HepG2 (cell line): Measurements from ENCODE around the gene YTHDF1. TPM values are rescaled to one million over a fixed set of nuclear protein-coding genes. Genes with fewer than 3 reads are reported as not detected.

Experiments
- ATAC-seq: fragments of 200-7000 bp; cut with Tn5 transposase; 3 replicates; pipeline ENCODE4 v1.9.1; 2020; ENCODE audit warnings: mild to moderate bottlenecking, moderate library complexity
- BruUV-seq: library from RNA; stranded (reverse); fragments of 400-500 nt; replicated peaks from 2 replicates; lab custom pipeline; 2021; lab: Mats Ljungman, UMichigan
- CTCF ChIA-PET: fragments of 300-600 bp; formaldehyde crosslinking; extraction: SDS; loops from one replicate; lab custom pipeline; 2021; ENCODE audit warnings: low total read pairs, inconsistent platforms, low intra/inter-chr PET ratio; lab: Yijun Ruan, JAX
- POLR2A ChIA-PET: fragments of 350-600 bp; sonication (Branson Sonifier 250); formaldehyde crosslinking; loops from one replicate; lab custom pipeline; 2020; ENCODE audit warnings: antibody characterized with exemption, inconsistent platforms; lab: Yijun Ruan, JAX
- DNase-seq: peaks from one replicate; pipeline ENCODE4 v3.0.0-alpha.2; 2015; ENCODE audit warnings: low spot score
- FAIRE-seq: peaks from 3 replicates; lab custom pipeline; 2011; peaks lifted over from hg19 to GRCh38; lab: Jason Lieb, UNC
- H2AFZ ChIP-seq: one replicate; pipeline ENCODE4 v1.6.1; 2011; ENCODE audit warnings: low read length, inconsistent platforms
- H3K27ac ChIP-seq: fragments of 300-600 bp; 3 replicates; pipeline ENCODE4 v1.8.0; 2011; ENCODE audit warnings: mixed run types, mild to moderate bottlenecking, mixed read lengths, low read length, inconsistent platforms; ENCODE audit not compliant: insufficient read depth; ENCODE audit errors: extremely low read length
- H3K27me3 ChIP-seq, 2 experiments: fragments of 200-600 bp in 1 of 2; 2 replicates in 1 of 2; 3 replicates in 1 of 2; pipeline versions ENCODE4 v1.6.0 to v1.8.0; 2011; ENCODE audit warnings: low read length in 2 of 2, mild to moderate bottlenecking in 2 of 2, moderate library complexity in 2 of 2, inconsistent platforms in 1 of 2; ENCODE audit not compliant: insufficient read depth in 2 of 2, control insufficient read depth in 1 of 2
- H3K36me3 ChIP-seq, 2 experiments: fragments of 200-600 bp in 1 of 2; replicated peaks in 1 of 2; 2 replicates in 1 of 2; 3 replicates in 1 of 2; pipeline versions ENCODE4 v1.5.1 to v1.8.0; 2011; ENCODE audit warnings: low read length in 2 of 2, inconsistent platforms in 1 of 2; ENCODE audit not compliant: insufficient read depth in 2 of 2, control insufficient read depth in 1 of 2
- H3K4me1 ChIP-seq: 2 replicates; pipeline ENCODE4 v1.5.1; 2012; ENCODE audit warnings: low read length, inconsistent platforms; ENCODE audit not compliant: insufficient read depth
- H3K4me2 ChIP-seq: 2 replicates; pipeline ENCODE4 v1.6.0; 2011; ENCODE audit warnings: low read depth, low read length, inconsistent platforms
- H3K4me3 ChIP-seq, 3 experiments: fragments of 200-600 bp in 1 of 3; sonication (generic), shearing (Covaris generic) in 1 of 3; replicated peaks in 1 of 3; 2 replicates each; pipeline ENCODE4 v1.5.1; 2011 to 2016; ENCODE audit warnings: low read length in 3 of 3, inconsistent platforms in 2 of 3, low read depth in 2 of 3, mild to moderate bottlenecking in 2 of 3, control low read depth in 1 of 3, mixed read lengths in 1 of 3; ENCODE audit not compliant: insufficient read depth in 1 of 3
- H3K79me2 ChIP-seq: one replicate; pipeline ENCODE4 v1.6.1; 2011; ENCODE audit warnings: low read length, inconsistent platforms; ENCODE audit not compliant: insufficient read depth
- H3K9ac ChIP-seq: 2 replicates; pipeline ENCODE4 v1.6.0; 2011; ENCODE audit warnings: mild to moderate bottlenecking, low read depth, low read length, inconsistent platforms; ENCODE audit not compliant: insufficient read depth
- H3K9me3 ChIP-seq: 2 replicates; pipeline ENCODE4 v1.5.1; 2012; ENCODE audit warnings: mild to moderate bottlenecking, low read length
- H4K20me1 ChIP-seq: 2 replicates; pipeline ENCODE4 v1.6.0; 2011; ENCODE audit warnings: inconsistent platforms, mild to moderate bottlenecking, low read length, moderate library complexity; ENCODE audit not compliant: insufficient read depth
- HNF1A ChIP-seq, 2 experiments: sonication (generic) in 1 of 2; formaldehyde crosslinking in 1 of 2; IDR thresholded peaks; 2 replicates each; pipeline versions ENCODE4 v1.4.0 to v1.6.1; 2016 to 2020; ENCODE audit warnings: borderline replicate concordance in 1 of 2, low read depth in 1 of 2, mild to moderate bottlenecking in 1 of 2, missing genetic modification reagents in 1 of 2
- JDP2 ChIP-seq: sonication (generic); formaldehyde crosslinking; IDR thresholded peaks from 2 replicates; pipeline ENCODE4 v1.8.1; 2022; ENCODE audit warnings: missing genetic modification reagents, borderline replicate concordance
- MBNL3 ChIP-seq: fragments of 250-450 bp; sonication (Bioruptor Pico); conservative IDR thresholded peaks from 2 replicates; pipeline ENCODE4 v1.8.0; 2022; ENCODE audit warnings: mild to moderate bottlenecking, inconsistent platforms
- MEIS1 ChIP-seq: sonication (generic); formaldehyde crosslinking; IDR thresholded peaks from 2 replicates; pipeline ENCODE4 v1.9.0; 2021; ENCODE audit warnings: mild to moderate bottlenecking, missing genetic modification reagents, moderate library complexity, borderline replicate concordance
- MTA1 ChIP-seq: sonication (generic); formaldehyde crosslinking; IDR thresholded peaks from 2 replicates; pipeline ENCODE4 v1.4.0; 2020; ENCODE audit warnings: missing genetic modification reagents, mild to moderate bottlenecking, borderline replicate concordance
- POLR2A ChIP-seq, 2 experiments: IDR thresholded peaks; 2 replicates each; pipeline ENCODE4 v1.6.1; 2011; ENCODE audit warnings: low read depth in 2 of 2, low read length in 2 of 2, mild to moderate bottlenecking in 1 of 2, moderate library complexity in 1 of 2; ENCODE audit not compliant: insufficient read depth in 1 of 2
- SKI ChIP-seq: fragments of 450-650 bp; IDR thresholded peaks from one replicate; pipeline ENCODE4 v1.6.1; 2018; ENCODE audit warnings: mild to moderate bottlenecking; ENCODE audit not compliant: partially characterized antibody
- SNAI1 ChIP-seq: sonication (generic); formaldehyde crosslinking; IDR thresholded peaks from 2 replicates; pipeline ENCODE4 v1.5.0; 2020; ENCODE audit warnings: mild to moderate bottlenecking, missing genetic modification reagents, borderline replicate concordance
- TAF1 ChIP-seq: sonication (generic); formaldehyde crosslinking; IDR thresholded peaks from 2 replicates; pipeline ENCODE4 v1.4.0; 2020; ENCODE audit warnings: missing genetic modification reagents
- ZBTB26 ChIP-seq: IDR thresholded peaks from 2 replicates; pipeline ENCODE4 v1.6.1; 2016; ENCODE audit warnings: missing compliant biosample characterization, missing genetic modification reagents, borderline replicate concordance
- ZKSCAN8 ChIP-seq: IDR thresholded peaks from 2 replicates; pipeline ENCODE4 v1.6.1; 2016; ENCODE audit warnings: borderline replicate concordance, missing genetic modification reagents, missing compliant biosample characterization
- ZNF510 ChIP-seq: sonication (generic); formaldehyde crosslinking; IDR thresholded peaks from 2 replicates; pipeline ENCODE4 v1.4.0; 2020; ENCODE audit warnings: low read depth, mild to moderate bottlenecking, missing genetic modification reagents
- ZSCAN30 ChIP-seq: sonication (generic); formaldehyde crosslinking; IDR thresholded peaks from 2 replicates; pipeline ENCODE4 v1.5.0; 2020; ENCODE audit warnings: mild to moderate bottlenecking, missing genetic modification reagents
- WGBS: methylation state at CpG from one replicate; pipeline ENCODE4 v1.1.6; 2017; ENCODE audit warnings: low lambda C conversion rate; 5-methylcytosine and 5-hydroxymethylcytosine counted together
- in situ Hi-C: cut with HindIII; loops from 2 replicates; pipeline ENCODE4 v1.10.0; 2017; ENCODE audit warnings: low pct_unique_long_range_greater_than_20kb; ENCODE audit not compliant: extremely low pct_ligation_motif_present
- intact Hi-C: fragments of 100-400 bp; cut with micrococcal nuclease; formaldehyde crosslinking; loops from one replicate; pipeline ENCODE4 v1.10.0; 2022; ENCODE audit not compliant: unreplicated experiment
- polyA plus RNA-seq, 8 experiments: library from polyadenylated mRNA; depleted of rRNA in 3 of 8; stranded (reverse) in 7 of 8; unstranded in 1 of 8; fragments of >200 nt; fragmentation: Illumina TruSeq in 4 of 8; extraction: Trizol in 4 of 8; gene quantifications; 2 replicates each; pipeline versions ENCODE4 v1.2.1 to v1.2.3, GENCODE V29; 2011 to 2016; ENCODE audit warnings: low read depth in 4 of 8, missing spikeins in 1 of 8, mixed read lengths in 1 of 8; ENCODE audit not compliant: insufficient read depth in 1 of 8
- total RNA-seq, 5 experiments: library from RNA; depleted of rRNA; stranded (reverse); fragments of >200 nt; fragmentation: Illumina TruSeq; extraction: Trizol; gene quantifications; 2 replicates each; pipeline ENCODE4 v1.2.3, GENCODE V29; 2016; ENCODE audit warnings: low read depth in 1 of 5
- TF ChIP-seq, protein P1 (sequence below): IDR thresholded peaks from 2 replicates; pipeline ENCODE4 v1.4.0; 2020; ENCODE audit warnings: mild to moderate bottlenecking, missing genetic modification reagents

Gene YTHDF1
- total and polyA plus RNA-seq, 2 of the 13 experiments (the other 11 are each of a cell fraction or from before 2014, with no cell fraction given) = 34.5 to 37.7 TPM

- no peak overlapping the region for H2AFZ ChIP-seq
- CTCF ChIA-PET = no interaction called here
- H3K4me2 ChIP-seq = peak overlapping the region; percentile 68
- POLR2A ChIA-PET = no interaction called here
- no TSS peak for BruUV-seq
- DNase-seq (no peak), FAIRE-seq (no peak), ATAC-seq (peak; percentile 14)
- peak overlapping the region in 1 of 3 experiments; percentile 49; a peak in 1 of 6 replicates for H3K4me3 ChIP-seq
- WGBS = 49% methylated on average over 14 of the region's 15 CpGs
- in situ Hi-C loops = no loop called here
- no peaks in the 10 kb centered on the region for H3K9me3 ChIP-seq
- no peaks in the 10 kb centered on the region for H3K36me3 ChIP-seq
- H3K27me3 ChIP-seq = peaks cover 29 to 78% of the 10 kb centered on the region in 2 experiments
- no peak overlapping the region for H3K9ac ChIP-seq
- H3K4me1 ChIP-seq = peaks cover 41% of the 10 kb centered on the region
- no peaks in the 10 kb centered on the region for H3K79me2 ChIP-seq
- H3K27ac ChIP-seq = no peak overlapping the region
- peaks cover 5% of the 10 kb centered on the region; the same call in 1 of the 2 replicates for H4K20me1 ChIP-seq
- intact Hi-C loops = no loop called here
- no peak for TF ChIP-seq POLR2A (IDR thresholded peaks at IDR 0.05; ENCODE audit: insufficient read depth in 1 of 2, low read depth in 2 of 2, low read length in 2 of 2)
- TF ChIP-seq, protein P1, sequence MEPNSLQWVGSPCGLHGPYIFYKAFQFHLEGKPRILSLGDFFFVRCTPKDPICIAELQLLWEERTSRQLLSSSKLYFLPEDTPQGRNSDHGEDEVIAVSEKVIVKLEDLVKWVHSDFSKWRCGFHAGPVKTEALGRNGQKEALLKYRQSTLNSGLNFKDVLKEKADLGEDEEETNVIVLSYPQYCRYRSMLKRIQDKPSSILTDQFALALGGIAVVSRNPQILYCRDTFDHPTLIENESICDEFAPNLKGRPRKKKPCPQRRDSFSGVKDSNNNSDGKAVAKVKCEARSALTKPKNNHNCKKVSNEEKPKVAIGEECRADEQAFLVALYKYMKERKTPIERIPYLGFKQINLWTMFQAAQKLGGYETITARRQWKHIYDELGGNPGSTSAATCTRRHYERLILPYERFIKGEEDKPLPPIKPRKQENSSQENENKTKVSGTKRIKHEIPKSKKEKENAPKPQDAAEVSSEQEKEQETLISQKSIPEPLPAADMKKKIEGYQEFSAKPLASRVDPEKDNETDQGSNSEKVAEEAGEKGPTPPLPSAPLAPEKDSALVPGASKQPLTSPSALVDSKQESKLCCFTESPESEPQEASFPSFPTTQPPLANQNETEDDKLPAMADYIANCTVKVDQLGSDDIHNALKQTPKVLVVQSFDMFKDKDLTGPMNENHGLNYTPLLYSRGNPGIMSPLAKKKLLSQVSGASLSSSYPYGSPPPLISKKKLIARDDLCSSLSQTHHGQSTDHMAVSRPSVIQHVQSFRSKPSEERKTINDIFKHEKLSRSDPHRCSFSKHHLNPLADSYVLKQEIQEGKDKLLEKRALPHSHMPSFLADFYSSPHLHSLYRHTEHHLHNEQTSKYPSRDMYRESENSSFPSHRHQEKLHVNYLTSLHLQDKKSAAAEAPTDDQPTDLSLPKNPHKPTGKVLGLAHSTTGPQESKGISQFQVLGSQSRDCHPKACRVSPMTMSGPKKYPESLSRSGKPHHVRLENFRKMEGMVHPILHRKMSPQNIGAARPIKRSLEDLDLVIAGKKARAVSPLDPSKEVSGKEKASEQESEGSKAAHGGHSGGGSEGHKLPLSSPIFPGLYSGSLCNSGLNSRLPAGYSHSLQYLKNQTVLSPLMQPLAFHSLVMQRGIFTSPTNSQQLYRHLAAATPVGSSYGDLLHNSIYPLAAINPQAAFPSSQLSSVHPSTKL = no peak
- TF ChIP-seq ZNF510 (CRISPR knock-in tag) = no peak
- TF ChIP-seq SNAI1 (CRISPR knock-in tag) = no peak
- TF ChIP-seq MEIS1 = 0 out of 2 replicates have a peak, but pooled peaks have one; percentile 26
- TF ChIP-seq SKI = no peak
- TF ChIP-seq JDP2 (CRISPR knock-in tag) = no peak
- TF ChIP-seq HNF1A (IDR thresholded peaks at IDR 0.05; ENCODE audit: low read depth) = no peak
- TF ChIP-seq HNF1A (CRISPR knock-in tag; IDR thresholded peaks at IDR 0.05; ENCODE audit: borderline replicate concordance) = peak; percentile 40; the same call in 1 of the 2 replicates
- no peak for TF ChIP-seq MBNL3 (CRISPR knock-in tag)
- TF ChIP-seq ZSCAN30 = no peak
- TF ChIP-seq MTA1 (CRISPR knock-in tag) = 0 out of 2 replicates have a peak, but pooled peaks have one; percentile 33
- no peak for TF ChIP-seq ZKSCAN8 (CRISPR knock-in tag)
- no peak for TF ChIP-seq ZBTB26 (CRISPR knock-in tag)
- 0 out of 2 replicates have a peak, but pooled peaks have one; percentile 25 for TF ChIP-seq TAF1
These were observed 44.6 kb upstream of the YTHDF1 start for GRCh38 chr20:63260521-63260920.
